Activated naive CD8-positive, alpha-beta T cell treated with anti-CD3 and anti-CD28 coated beads, Interleukin-2, amount 50 U/mL, for 24 hours (primary cell): ENCODE data around the gene RNF31.

ENCODE experiments used
- ATAC-seq: fragments of 150-1000 bp; cut with Tn5 transposase; one replicate; pipeline ENCODE4 v1.10.0; 2021
- DNase-seq: peaks from one replicate; pipeline ENCODE4 v3.0.0; 2021
- H3K27ac Mint-ChIP-seq: one replicate; pipeline ENCODE4 v1.8.0; 2021; ENCODE audit warnings: mild to moderate bottlenecking, mixed read lengths
- H3K27me3 Mint-ChIP-seq: one replicate; pipeline ENCODE4 v1.8.0; 2021; ENCODE audit warnings: mixed read lengths
- H3K36me3 Mint-ChIP-seq: one replicate; pipeline ENCODE4 v1.8.0; 2021; ENCODE audit warnings: low read depth, mixed read lengths
- H3K4me1 Mint-ChIP-seq: one replicate; pipeline ENCODE4 v1.8.0; 2021; ENCODE audit warnings: mixed read lengths
- H3K4me3 Mint-ChIP-seq: one replicate; pipeline ENCODE4 v1.8.0; 2021; ENCODE audit warnings: mild to moderate bottlenecking, moderate library complexity, mixed read lengths
- H3K9me3 Mint-ChIP-seq: one replicate; pipeline ENCODE4 v1.8.0; 2021; ENCODE audit warnings: mixed read lengths

RNF31 gene

GRCh38 chr14:24129410-24129998, 17.8 kb upstream of the RNF31 start:
- DNase-seq (no peak), ATAC-seq (no peak)
- no peak overlapping the region for H3K27ac Mint-ChIP-seq
- H3K9me3 Mint-ChIP-seq, result no peaks in the 10 kb centered on the region
- H3K36me3 Mint-ChIP-seq, result no peaks in the 10 kb centered on the region
- H3K4me3 Mint-ChIP-seq, result no peak overlapping the region
- no peaks in the 10 kb centered on the region for H3K27me3 Mint-ChIP-seq
- peaks cover 19% of the 10 kb centered on the region for H3K4me1 Mint-ChIP-seq

- no peak within 1 kb of the TSS for H3K27ac Mint-ChIP-seq
- peaks cover 24% of the 10 kb centered on the region for H3K4me1 Mint-ChIP-seq
- H3K9me3 Mint-ChIP-seq, result no peaks in the 10 kb centered on the region
- no peaks in the 10 kb centered on the region for H3K27me3 Mint-ChIP-seq
- ATAC-seq (no peak), DNase-seq (no peak)
- H3K36me3 Mint-ChIP-seq, result no peaks in the 10 kb centered on the region
- H3K4me3 Mint-ChIP-seq, result no peak within 1 kb of the TSS
Measured at GRCh38 chr14:24130380-24130716, 16.9 kb upstream of the RNF31 start, which contains the start of gene FITM1. Gene FITM1 (plus strand): TSS chr14:24130659. CDS start chr14:24131564, 905 bp downstream.

GRCh38 chr14:24130717-24131548, 16.4 kb upstream of the RNF31 start:
- no peak for DNase-seq
- no peaks in the 10 kb centered on the region for H3K27me3 Mint-ChIP-seq
- no peaks in the 10 kb centered on the region for H3K9me3 Mint-ChIP-seq
- H3K27ac Mint-ChIP-seq, result no peak overlapping the region
- H3K4me1 Mint-ChIP-seq, result peaks cover 27% of the 10 kb centered on the region
- H3K36me3 Mint-ChIP-seq, result no peaks in the 10 kb centered on the region
- no peak overlapping the region for H3K4me3 Mint-ChIP-seq
- no peak for ATAC-seq

- Mint-ChIP-seq H3K4me1 (peaks cover 29% of the 10 kb centered on the region), H3K36me3 (peaks cover under 1% of the 10 kb centered on the region), H3K4me3 (no peak overlapping the region), H3K27ac (peak overlapping the region; percentile 80), H3K9me3 (no peaks in the 10 kb centered on the region), H3K27me3 (no peaks in the 10 kb centered on the region)
- ATAC-seq (no peak), DNase-seq (no peak)
Measured at GRCh38 chr14:24131549-24131966, 15.7 kb upstream of the RNF31 start.

GRCh38 chr14:24132061-24132685, 15.1 kb upstream of the RNF31 start:
- peak overlapping the region; percentile 21 for H3K4me3 Mint-ChIP-seq
- H3K4me1 Mint-ChIP-seq, result peaks cover 34% of the 10 kb centered on the region
- peaks cover 6% of the 10 kb centered on the region for H3K36me3 Mint-ChIP-seq
- peak overlapping the region; percentile 80 for H3K27ac Mint-ChIP-seq
- peak; percentile 32 for DNase-seq
- no peak for ATAC-seq
- no peaks in the 10 kb centered on the region for H3K9me3 Mint-ChIP-seq
- no peaks in the 10 kb centered on the region for H3K27me3 Mint-ChIP-seq

GRCh38 chr14:24132976-24133375, 14.3 kb upstream of the RNF31 start:
- Mint-ChIP-seq H3K4me3 (no peak overlapping the region), H3K27me3 (no peaks in the 10 kb centered on the region), H3K36me3 (peaks cover 12% of the 10 kb centered on the region), H3K27ac (peak overlapping the region; percentile 80), H3K4me1 (peaks cover 37% of the 10 kb centered on the region), H3K9me3 (no peaks in the 10 kb centered on the region)
- ATAC-seq, result no peak
- no peak for DNase-seq

GRCh38 chr14:24133735-24134134, 13.6 kb upstream of the RNF31 start:
- no peak for ATAC-seq
- Mint-ChIP-seq H3K4me1 (peaks cover 44% of the 10 kb centered on the region), H3K27me3 (no peaks in the 10 kb centered on the region), H3K36me3 (peaks cover 19% of the 10 kb centered on the region), H3K27ac (no peak overlapping the region), H3K4me3 (no peak overlapping the region), H3K9me3 (no peaks in the 10 kb centered on the region)
- DNase-seq, result no peak

GRCh38 chr14:24135584-24135833, 11.8 kb upstream of the RNF31 start:
- no peaks in the 10 kb centered on the region for H3K9me3 Mint-ChIP-seq
- H3K4me3 Mint-ChIP-seq, result peak overlapping the region; percentile 98
- H3K36me3 Mint-ChIP-seq, result peaks cover 34% of the 10 kb centered on the region
- H3K27me3 Mint-ChIP-seq, result no peaks in the 10 kb centered on the region
- DNase-seq (no peak), ATAC-seq (no peak)
- peaks cover 58% of the 10 kb centered on the region for H3K4me1 Mint-ChIP-seq
- H3K27ac Mint-ChIP-seq, result peak overlapping the region; percentile 89

GRCh38 chr14:24135834-24136683, 11.2 kb upstream of the RNF31 start, which contains the start of gene PSME1:
Gene PSME1 (plus strand): TSS chr14:24136194. CDS start chr14:24136263, 69 bp downstream.
- Mint-ChIP-seq H3K27me3 (no peaks in the 10 kb centered on the region), H3K27ac (peak within 1 kb of the TSS; percentile 90), H3K4me3 (peak within 1 kb of the TSS; percentile 98), H3K9me3 (no peaks in the 10 kb centered on the region), H3K36me3 (peaks cover 39% of the 10 kb centered on the region), H3K4me1 (peaks cover 62% of the 10 kb centered on the region)
- DNase-seq, result peak; percentile 96
- ATAC-seq, result peak; percentile 87

GRCh38 chr14:24136684-24137528, 10.4 kb upstream of the RNF31 start:
- DNase-seq (no peak), ATAC-seq (no peak)
- no peaks in the 10 kb centered on the region for H3K9me3 Mint-ChIP-seq
- H3K27ac Mint-ChIP-seq, result peak overlapping the region; percentile 90
- H3K36me3 Mint-ChIP-seq, result peaks cover 42% of the 10 kb centered on the region
- H3K4me3 Mint-ChIP-seq, result peak overlapping the region; percentile 98
- H3K4me1 Mint-ChIP-seq, result peaks cover 64% of the 10 kb centered on the region
- peaks cover 2% of the 10 kb centered on the region for H3K27me3 Mint-ChIP-seq

GRCh38 chr14:24137529-24138395, 9.5 kb upstream of the RNF31 start:
- Mint-ChIP-seq H3K9me3 (no peaks in the 10 kb centered on the region), H3K36me3 (peaks cover 46% of the 10 kb centered on the region), H3K4me1 (peaks cover 62% of the 10 kb centered on the region), H3K27me3 (peaks cover 2% of the 10 kb centered on the region), H3K4me3 (peak overlapping the region; percentile 98), H3K27ac (peak overlapping the region; percentile 90)
- no peak for ATAC-seq
- no peak for DNase-seq

GRCh38 chr14:24138396-24139271, 8.7 kb upstream of the RNF31 start:
- H3K27me3 Mint-ChIP-seq, result peaks cover 2% of the 10 kb centered on the region
- H3K4me3 Mint-ChIP-seq, result peak overlapping the region; percentile 98
- peak overlapping the region; percentile 77 for H3K27ac Mint-ChIP-seq
- H3K36me3 Mint-ChIP-seq, result peaks cover 51% of the 10 kb centered on the region
- ATAC-seq, result no peak
- no peaks in the 10 kb centered on the region for H3K9me3 Mint-ChIP-seq
- peaks cover 66% of the 10 kb centered on the region for H3K4me1 Mint-ChIP-seq
- DNase-seq, result no peak
